ENCODE measurements around the gene ADARB2. TPM values are rescaled to one million over a fixed set of nuclear protein-coding genes. Genes with fewer than 3 reads are reported as not detected.

Gene ADARB2
- total RNA-seq, 1 donor from 2014 or later = 0.11 TPM

DNA sequence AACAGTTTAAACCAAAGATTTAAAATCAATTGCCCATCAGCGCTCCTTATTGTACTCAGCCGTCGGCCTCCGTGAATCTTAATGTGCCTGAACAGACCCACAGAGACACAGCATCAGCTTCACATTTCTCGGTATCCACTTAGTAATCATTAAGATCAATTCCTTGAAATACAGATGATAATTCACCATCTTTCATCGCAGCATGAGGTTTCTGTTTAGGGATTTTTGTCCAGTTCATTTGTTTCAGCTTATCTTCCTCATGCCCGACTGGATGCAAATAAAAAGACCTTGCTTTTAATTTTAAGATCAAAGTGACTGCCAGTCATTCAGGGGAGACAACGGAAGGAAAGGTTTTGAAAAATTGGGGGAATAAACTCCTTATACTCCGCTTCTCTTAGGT, 473.3 kb downstream of the ADARB2 start:
- Histone ChIP-seq H3K36me3 (no peaks in the 10 kb centered on the region), H3K4me1 (no peaks in the 10 kb centered on the region), H3K4me3 (no peak overlapping the region), H3K27me3 (ENCODE audit: low read depth) (peaks cover 14% of the 10 kb centered on the region), H3K27ac (replicated peaks) (no peak overlapping the region), H3K9me3 (replicated peaks) (no peaks in the 10 kb centered on the region)
- no peak for DNase-seq
- TF ChIP-seq, protein P1, sequence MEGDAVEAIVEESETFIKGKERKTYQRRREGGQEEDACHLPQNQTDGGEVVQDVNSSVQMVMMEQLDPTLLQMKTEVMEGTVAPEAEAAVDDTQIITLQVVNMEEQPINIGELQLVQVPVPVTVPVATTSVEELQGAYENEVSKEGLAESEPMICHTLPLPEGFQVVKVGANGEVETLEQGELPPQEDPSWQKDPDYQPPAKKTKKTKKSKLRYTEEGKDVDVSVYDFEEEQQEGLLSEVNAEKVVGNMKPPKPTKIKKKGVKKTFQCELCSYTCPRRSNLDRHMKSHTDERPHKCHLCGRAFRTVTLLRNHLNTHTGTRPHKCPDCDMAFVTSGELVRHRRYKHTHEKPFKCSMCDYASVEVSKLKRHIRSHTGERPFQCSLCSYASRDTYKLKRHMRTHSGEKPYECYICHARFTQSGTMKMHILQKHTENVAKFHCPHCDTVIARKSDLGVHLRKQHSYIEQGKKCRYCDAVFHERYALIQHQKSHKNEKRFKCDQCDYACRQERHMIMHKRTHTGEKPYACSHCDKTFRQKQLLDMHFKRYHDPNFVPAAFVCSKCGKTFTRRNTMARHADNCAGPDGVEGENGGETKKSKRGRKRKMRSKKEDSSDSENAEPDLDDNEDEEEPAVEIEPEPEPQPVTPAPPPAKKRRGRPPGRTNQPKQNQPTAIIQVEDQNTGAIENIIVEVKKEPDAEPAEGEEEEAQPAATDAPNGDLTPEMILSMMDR (IDR thresholded peaks at IDR 0.05; ENCODE audit: borderline replicate concordance) = no peak
- intact Hi-C loops (cut with micrococcal nuclease) = no loop called here

DNA sequence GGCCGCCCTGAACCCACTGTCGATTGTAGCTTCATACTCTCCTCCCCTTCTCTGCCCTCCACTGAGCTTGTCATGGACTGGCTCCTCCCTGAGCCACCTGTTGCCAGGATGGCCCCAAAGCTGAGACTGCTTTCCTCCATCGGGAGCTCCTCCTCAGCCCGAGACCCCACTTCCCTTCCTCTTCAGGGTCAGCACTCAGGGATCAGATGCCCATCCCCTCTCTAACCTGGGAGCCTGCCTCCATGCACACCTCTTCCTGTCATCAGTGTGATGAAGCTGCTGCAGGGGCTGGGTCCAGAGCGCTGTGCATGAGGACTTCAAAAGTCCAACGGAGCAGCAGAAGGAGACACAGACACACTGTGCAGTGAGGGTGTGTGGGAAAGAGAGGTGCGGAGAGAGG, 480.1 kb downstream of the ADARB2 start:
- Histone ChIP-seq H3K9me3 (replicated peaks) (peaks cover 5% of the 10 kb centered on the region), H3K4me1 (no peaks in the 10 kb centered on the region), H3K36me3 (no peaks in the 10 kb centered on the region), H3K27ac (replicated peaks) (no peak overlapping the region), H3K4me3 (no peak overlapping the region), H3K27me3 (ENCODE audit: low read depth) (peaks cover 53% of the 10 kb centered on the region)
- TF ChIP-seq, protein P1 (IDR thresholded peaks at IDR 0.05; ENCODE audit: borderline replicate concordance) = no peak
- intact Hi-C loops (cut with micrococcal nuclease) = no loop called here
- DNase-seq = no peak

- no peak overlapping the region for H3K4me3 ChIP-seq
- no peaks in the 10 kb centered on the region for H3K36me3 ChIP-seq
- peaks cover 53% of the 10 kb centered on the region for H3K27me3 ChIP-seq (ENCODE audit: low read depth)
- H3K9me3 ChIP-seq (replicated peaks) = peaks cover 5% of the 10 kb centered on the region
- H3K27ac ChIP-seq (replicated peaks) = no peak overlapping the region
- no peak for DNase-seq
- H3K4me1 ChIP-seq = no peaks in the 10 kb centered on the region
- intact Hi-C loops (cut with micrococcal nuclease) = no loop called here
- TF ChIP-seq, protein P1 (IDR thresholded peaks at IDR 0.05; ENCODE audit: borderline replicate concordance) = no peak
These were observed 480.9 kb downstream of the ADARB2 start for GRCh38 chr10:1256432-1256725.

- H3K9me3 ChIP-seq (replicated peaks) = peaks cover 5% of the 10 kb centered on the region
- H3K4me3 ChIP-seq = no peak overlapping the region
These were observed 481.5 kb downstream of the ADARB2 start for GRCh38 chr10:1255600-1256431.

GRCh38 chr10:1255118-1255517, 482.2 kb downstream of the ADARB2 start:
- intact Hi-C loops (cut with micrococcal nuclease) = no loop called here
- TF ChIP-seq, protein P1 (IDR thresholded peaks at IDR 0.05; ENCODE audit: borderline replicate concordance) = no peak
- DNase-seq = no peak

More at GRCh38 chr10:1255600-1256431, 481.5 kb downstream of the ADARB2 start:
- H3K36me3 ChIP-seq = no peaks in the 10 kb centered on the region
- H3K27me3 ChIP-seq (ENCODE audit: low read depth) = peaks cover 53% of the 10 kb centered on the region
- no peaks in the 10 kb centered on the region for H3K4me1 ChIP-seq
- TF ChIP-seq, protein P1 (IDR thresholded peaks at IDR 0.05; ENCODE audit: borderline replicate concordance) = no peak
- DNase-seq = no peak
- no peak overlapping the region for H3K27ac ChIP-seq (replicated peaks)
- intact Hi-C loops (cut with micrococcal nuclease) = no loop called here

More at GRCh38 chr10:1255118-1255517, 482.2 kb downstream of the ADARB2 start:
- Histone ChIP-seq H3K9me3 (replicated peaks) (peaks cover 5% of the 10 kb centered on the region), H3K36me3 (no peaks in the 10 kb centered on the region), H3K4me3 (no peak overlapping the region), H3K27ac (replicated peaks) (no peak overlapping the region), H3K4me1 (no peaks in the 10 kb centered on the region), H3K27me3 (ENCODE audit: low read depth) (peaks cover 59% of the 10 kb centered on the region)

Measured in left ventricle myocardium inferior (tissue), 1 donor.